HFF-Myc (cell line): Measurements from ENCODE around the gene NODAL.

Experiments
- DNase-seq: peaks from one replicate; pipeline ENCODE4 v3.0.0-alpha.2; 2011; ENCODE audit warnings: low read depth; ENCODE audit errors: extremely low read depth
- H3K4me3 ChIP-seq: replicated peaks from 2 replicates; pipeline ENCODE4 v1.5.1; 2011; ENCODE audit warnings: low read depth, mild to moderate bottlenecking, control low read depth, low read length
- CTCF ChIP-seq: IDR thresholded peaks from 2 replicates; pipeline ENCODE4 v1.5.1; 2012; ENCODE audit warnings: mild to moderate bottlenecking, low read depth, low read length, control low read depth; ENCODE audit errors: missing control alignments

NODAL gene

GRCh38 chr10:70475661-70476060 lies 34.2 kb upstream of the NODAL start:
- no peak for DNase-seq
- no peak overlapping the region for H3K4me3 ChIP-seq
- no peak for TF ChIP-seq CTCF

- H3K4me3 ChIP-seq, result no peak overlapping the region
- DNase-seq, result no peak
- no peak for TF ChIP-seq CTCF
Observed at GRCh38 chr10:70474780-70475179, 33.3 kb upstream of the NODAL start.

GRCh38 chr10:70472799-70473454 lies 31.4 kb upstream of the NODAL start:
- TF ChIP-seq CTCF, result no peak
- DNase-seq, result no peak
- no peak overlapping the region for H3K4me3 ChIP-seq

GRCh38 chr10:70466951-70467350 lies 25.5 kb upstream of the NODAL start:
- no peak overlapping the region for H3K4me3 ChIP-seq
- no peak for TF ChIP-seq CTCF

GRCh38 chr10:70465832-70466231 lies 24.4 kb upstream of the NODAL start:
- no peak for DNase-seq
- H3K4me3 ChIP-seq, result no peak overlapping the region
- no peak for TF ChIP-seq CTCF

More at GRCh38 chr10:70466951-70467350, 25.5 kb upstream of the NODAL start:
- DNase-seq, result no peak

GRCh38 chr10:70465278-70465677 lies 23.8 kb upstream of the NODAL start:
- no peak for TF ChIP-seq CTCF
- H3K4me3 ChIP-seq, result no peak overlapping the region
- no peak for DNase-seq
